Measurements from ENCODE around the gene ZNF354C. TPM values are rescaled to one million over a fixed set of nuclear protein-coding genes. Genes with fewer than 3 reads are reported as not detected.

Gene ZNF354C
- total and polyA plus RNA-seq, 2 of the 4 experiments (the other 2 are of a cell fraction): 1.9 to 5.6 TPM

DNA sequence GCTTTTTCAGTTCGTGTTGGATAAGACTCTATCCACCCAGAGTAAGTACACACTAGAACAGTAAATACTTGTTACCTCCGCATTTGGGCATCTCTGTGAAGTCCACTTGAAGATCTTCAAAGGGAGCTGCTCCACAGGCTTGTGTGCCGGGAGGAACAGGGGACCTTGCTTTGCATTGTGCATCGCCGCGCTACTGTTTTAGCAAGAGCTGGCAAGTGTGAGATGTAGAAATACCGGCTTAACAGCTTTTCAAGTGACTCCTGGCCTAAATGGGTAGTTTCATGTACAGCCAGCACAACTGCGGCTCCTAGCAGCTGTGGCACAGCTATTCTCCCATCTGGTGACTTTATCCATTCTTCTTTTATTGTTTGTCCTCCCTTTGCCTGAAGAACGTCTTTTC lies 8.4 kb upstream of the ZNF354C start:
- Histone ChIP-seq H3K56ac (ENCODE audit: extremely low read depth, insufficient read depth, low read length) (no peak overlapping the region), H3K4me1 (ENCODE audit: control insufficient read depth, insufficient read depth, low read length) (no peaks in the 10 kb centered on the region), H3K18ac (ENCODE audit: low read depth, low read length) (no peak overlapping the region), H3K4me3 (ENCODE audit: insufficient read depth, low read depth, low read length) (no peak overlapping the region), H3K27ac (ENCODE audit: insufficient read depth, low read length) (no peak overlapping the region), H3K14ac (replicated peaks; ENCODE audit: low read depth, low read length) (no peak overlapping the region), H3K79me1 (ENCODE audit: low read depth in 1 of 2, low read length in 2 of 2) (no peaks in the 10 kb centered on the region), H3K9ac (ENCODE audit: low read depth, low read length) (no peak overlapping the region), H2BK15ac (ENCODE audit: low read depth, low read length) (no peak overlapping the region), H2AK9ac (replicated peaks; ENCODE audit: low read depth, low read length, poor library complexity) (no peak overlapping the region), H2BK20ac (ENCODE audit: low read depth, low read length) (no peak overlapping the region), H4K8ac (ENCODE audit: low read depth in 2 of 2, low read length in 2 of 2) (no peak overlapping the region), H2AK5ac (ENCODE audit: low read depth, low read length) (no peak overlapping the region), H4K20me1 (ENCODE audit: insufficient read depth, low read length) (no peaks in the 10 kb centered on the region), H3K23ac (ENCODE audit: low read depth, low read length) (no peak overlapping the region), H3K36me3 (ENCODE audit: control insufficient read depth, insufficient read depth, low read length) (no peaks in the 10 kb centered on the region), H4K5ac (ENCODE audit: low read depth, low read length) (no peak overlapping the region), H3K9me1 (ENCODE audit: insufficient read depth, low read length) (no peaks in the 10 kb centered on the region), H3K27me3 (ENCODE audit: control insufficient read depth, insufficient read depth, low read length) (no peaks in the 10 kb centered on the region), H4K91ac (ENCODE audit: insufficient read depth, low read depth, low read length) (no peak overlapping the region), H3K4ac (ENCODE audit: low read depth, low read length) (no peak overlapping the region), H2AFZ (replicated peaks; ENCODE audit: low read length, poor library complexity) (no peak overlapping the region), H3K9me3 (ENCODE audit: control insufficient read depth, insufficient read depth, low read length) (peaks cover 10% of the 10 kb centered on the region; the same call in 1 of the 2 replicates), H2BK5ac (ENCODE audit: low read depth, low read length, poor library complexity, severe bottlenecking) (no peak overlapping the region), H2BK120ac (ENCODE audit: low read depth, low read length) (no peak overlapping the region), H3K4me2 (ENCODE audit: low read depth, low read length) (no peak overlapping the region)
- in situ Hi-C loops (cut with MboI; ENCODE audit: low sequenced_read_pairs): no loop called here
- POLR2A ChIA-PET (ENCODE audit: unreplicated experiment): no interaction called here
- dilution Hi-C loops (cut with HindIII; ENCODE audit: low sequenced_read_pairs, unreplicated experiment): no loop called here
- CTCF ChIA-PET: no interaction called here
- TF ChIP-seq MAFK (IDR thresholded peaks at IDR 0.05; ENCODE audit: low read depth, low read length) (no peak), MAZ (IDR thresholded peaks at IDR 0.05; ENCODE audit: borderline replicate concordance, low read depth, low read length) (no peak), RCOR1 (IDR thresholded peaks at IDR 0.05; ENCODE audit: insufficient replicate concordance, low read length) (no peak), SMC3 (IDR thresholded peaks at IDR 0.05; ENCODE audit: low read depth, low read length) (no peak), NFE2L2 (IDR thresholded peaks at IDR 0.05; ENCODE audit: low read depth, low read length) (no peak), MXI1 (IDR thresholded peaks at IDR 0.05; ENCODE audit: borderline replicate concordance, low read depth, low read length) (no peak), RAD21 (IDR thresholded peaks at IDR 0.05; ENCODE audit: low read length) (no peak), POLR2A (IDR thresholded peaks at IDR 0.05; ENCODE audit: low read depth, low read length) (no peak), FOS (IDR thresholded peaks at IDR 0.05; ENCODE audit: low read depth, low read length) (no peak), RFX5 (IDR thresholded peaks at IDR 0.05; ENCODE audit: low read depth, low read length) (no peak)
- TF ChIP-seq, protein P1, sequence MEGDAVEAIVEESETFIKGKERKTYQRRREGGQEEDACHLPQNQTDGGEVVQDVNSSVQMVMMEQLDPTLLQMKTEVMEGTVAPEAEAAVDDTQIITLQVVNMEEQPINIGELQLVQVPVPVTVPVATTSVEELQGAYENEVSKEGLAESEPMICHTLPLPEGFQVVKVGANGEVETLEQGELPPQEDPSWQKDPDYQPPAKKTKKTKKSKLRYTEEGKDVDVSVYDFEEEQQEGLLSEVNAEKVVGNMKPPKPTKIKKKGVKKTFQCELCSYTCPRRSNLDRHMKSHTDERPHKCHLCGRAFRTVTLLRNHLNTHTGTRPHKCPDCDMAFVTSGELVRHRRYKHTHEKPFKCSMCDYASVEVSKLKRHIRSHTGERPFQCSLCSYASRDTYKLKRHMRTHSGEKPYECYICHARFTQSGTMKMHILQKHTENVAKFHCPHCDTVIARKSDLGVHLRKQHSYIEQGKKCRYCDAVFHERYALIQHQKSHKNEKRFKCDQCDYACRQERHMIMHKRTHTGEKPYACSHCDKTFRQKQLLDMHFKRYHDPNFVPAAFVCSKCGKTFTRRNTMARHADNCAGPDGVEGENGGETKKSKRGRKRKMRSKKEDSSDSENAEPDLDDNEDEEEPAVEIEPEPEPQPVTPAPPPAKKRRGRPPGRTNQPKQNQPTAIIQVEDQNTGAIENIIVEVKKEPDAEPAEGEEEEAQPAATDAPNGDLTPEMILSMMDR (conservative IDR thresholded peaks at IDR 0.05; ENCODE audit: low read depth, low read length): no peak
- TF ChIP-seq, protein P2, sequence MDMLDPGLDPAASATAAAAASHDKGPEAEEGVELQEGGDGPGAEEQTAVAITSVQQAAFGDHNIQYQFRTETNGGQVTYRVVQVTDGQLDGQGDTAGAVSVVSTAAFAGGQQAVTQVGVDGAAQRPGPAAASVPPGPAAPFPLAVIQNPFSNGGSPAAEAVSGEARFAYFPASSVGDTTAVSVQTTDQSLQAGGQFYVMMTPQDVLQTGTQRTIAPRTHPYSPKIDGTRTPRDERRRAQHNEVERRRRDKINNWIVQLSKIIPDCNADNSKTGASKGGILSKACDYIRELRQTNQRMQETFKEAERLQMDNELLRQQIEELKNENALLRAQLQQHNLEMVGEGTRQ (IDR thresholded peaks at IDR 0.05; ENCODE audit: low read depth, low read length): no peak
- TF ChIP-seq, protein P3, sequence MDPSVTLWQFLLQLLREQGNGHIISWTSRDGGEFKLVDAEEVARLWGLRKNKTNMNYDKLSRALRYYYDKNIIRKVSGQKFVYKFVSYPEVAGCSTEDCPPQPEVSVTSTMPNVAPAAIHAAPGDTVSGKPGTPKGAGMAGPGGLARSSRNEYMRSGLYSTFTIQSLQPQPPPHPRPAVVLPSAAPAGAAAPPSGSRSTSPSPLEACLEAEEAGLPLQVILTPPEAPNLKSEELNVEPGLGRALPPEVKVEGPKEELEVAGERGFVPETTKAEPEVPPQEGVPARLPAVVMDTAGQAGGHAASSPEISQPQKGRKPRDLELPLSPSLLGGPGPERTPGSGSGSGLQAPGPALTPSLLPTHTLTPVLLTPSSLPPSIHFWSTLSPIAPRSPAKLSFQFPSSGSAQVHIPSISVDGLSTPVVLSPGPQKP (IDR thresholded peaks at IDR 0.05; ENCODE audit: borderline replicate concordance, low read depth, low read length): no peak
- WGBS, 2 experiments (ENCODE audit: extremely low coverage in 2 of 2, insufficient read length in 1 of 2): no CpG with 5 or more reads among the region's 9 CpGs
- ATAC-seq (ENCODE audit: low read depth): no peak
- DNase-seq: no peak
- no TSS peak for BruUV-seq (replicated peaks)
- intact Hi-C loops (cut with micrococcal nuclease): no loop called here
